H1 (cell line): Measurements from ENCODE around the gene RAPGEF6. TPM values are rescaled to one million over a fixed set of nuclear protein-coding genes. Genes with fewer than 3 reads are reported as not detected.

Source experiments
- CTCF ChIA-PET: fragments of 300-600 bp; sonication (Branson Sonifier 250); formaldehyde crosslinking; loops from one replicate; lab custom pipeline; 2021; ENCODE audit not compliant: partially characterized antibody; lab: Charles Lee
- POLR2A ChIA-PET: fragments of 300-600 bp; sonication (Branson Sonifier 250); formaldehyde crosslinking; loops from one replicate; lab custom pipeline; 2021; ENCODE audit warnings: inconsistent platforms; ENCODE audit not compliant: partially characterized antibody; lab: Charles Lee
- DNase-seq, 2 experiments: peaks; one replicate each; pipeline versions ENCODE4 v3.0.0 to v3.0.0-alpha.2; 2010 to 2022; ENCODE audit warnings: low spot score in 2 of 2, low read depth in 1 of 2, mixed read lengths in 1 of 2
- FAIRE-seq: peaks from 2 replicates; lab custom pipeline; 2011; peaks lifted over from hg19 to GRCh38; lab: Jason Lieb, UNC
- H2AFZ ChIP-seq: 2 replicates; pipeline ENCODE4 v1.8.1; 2012; ENCODE audit warnings: low read length, inconsistent platforms
- H2AK5ac ChIP-seq: 2 replicates; pipeline ENCODE4 v1.6.1; 2013; ENCODE audit warnings: low read depth, low read length
- H2BK120ac ChIP-seq: replicated peaks from 2 replicates; pipeline ENCODE3; 2013; ENCODE audit warnings: low read depth, low read length, inconsistent platforms
- H2BK12ac ChIP-seq: 2 replicates; pipeline ENCODE4 v1.6.1; 2013; ENCODE audit warnings: low read depth, low read length
- H2BK15ac ChIP-seq: 2 replicates; pipeline ENCODE4 v1.6.1; 2013; ENCODE audit warnings: low read length
- H2BK20ac ChIP-seq: 2 replicates; pipeline ENCODE4 v1.6.1; 2013; ENCODE audit warnings: low read length
- H2BK5ac ChIP-seq: 2 replicates; pipeline ENCODE4 v1.6.1; 2013; ENCODE audit warnings: low read depth, low read length
- H3K14ac ChIP-seq: 2 replicates; pipeline ENCODE4 v1.6.1; 2013; ENCODE audit warnings: inconsistent platforms; ENCODE audit not compliant: insufficient read length
- H3K18ac ChIP-seq: 2 replicates; pipeline ENCODE4 v1.6.1; 2013; ENCODE audit warnings: low read length; ENCODE audit errors: extremely low read depth
- H3K23ac ChIP-seq: 2 replicates; pipeline ENCODE4 v1.6.1; 2013; ENCODE audit warnings: inconsistent platforms; ENCODE audit not compliant: insufficient read length
- H3K23me2 ChIP-seq: 2 replicates; pipeline ENCODE4 v1.6.1; 2013; ENCODE audit warnings: low read depth, low read length
- H3K27ac ChIP-seq: 2 replicates; pipeline ENCODE4 v1.6.1; 2011; ENCODE audit warnings: low read depth, low read length, inconsistent platforms
- H3K27me3 ChIP-seq, 4 experiments: replicated peaks in 1 of 4; 1 replicate in 1 of 4; 2 replicates in 3 of 4; pipeline versions ENCODE4 v1.6.1 to v1.8.1; 2011 to 2013; ENCODE audit warnings: low read length in 3 of 4, mild to moderate bottlenecking in 3 of 4, inconsistent platforms in 2 of 4, mixed read lengths in 2 of 4, moderate library complexity in 1 of 4; ENCODE audit not compliant: control insufficient read depth in 3 of 4, insufficient read depth in 3 of 4; ENCODE audit errors: extremely low read depth in 1 of 4
- H3K36me3 ChIP-seq, 4 experiments: 2 replicates each; pipeline versions ENCODE4 v1.6.1 to v1.8.1; 2011 to 2013; ENCODE audit warnings: mild to moderate bottlenecking in 4 of 4, low read length in 3 of 4, moderate library complexity in 2 of 4, control low read depth in 1 of 4, inconsistent platforms in 1 of 4; ENCODE audit not compliant: insufficient read depth in 4 of 4, control insufficient read depth in 2 of 4
- H3K4ac ChIP-seq: replicated peaks from 2 replicates; pipeline ENCODE3; 2013; ENCODE audit warnings: low read length, low read depth, mixed read lengths, inconsistent platforms; ENCODE audit not compliant: insufficient read length
- H3K4me1 ChIP-seq, 4 experiments: replicated peaks in 1 of 4; 1 replicate in 1 of 4; 2 replicates in 3 of 4; pipeline versions ENCODE4 v1.6.1 to v1.8.1; 2011 to 2013; ENCODE audit warnings: low read length in 3 of 4, inconsistent platforms in 2 of 4, mixed read lengths in 1 of 4; ENCODE audit not compliant: insufficient read depth in 4 of 4, control insufficient read depth in 3 of 4
- H3K4me2 ChIP-seq, 2 experiments: 2 replicates each; pipeline versions ENCODE4 v1.6.1 to v1.8.1; 2011 to 2013; ENCODE audit warnings: low read depth in 2 of 2, low read length in 2 of 2, control low read depth in 1 of 2, inconsistent platforms in 1 of 2, mild to moderate bottlenecking in 1 of 2; ENCODE audit not compliant: insufficient read depth in 1 of 2
- H3K4me3 ChIP-seq, 4 experiments: fragments of 200-600, 300-600 bp in 1 of 4; sonication (generic), shearing (Covaris generic), sonication (Bioruptor Twin) in 1 of 4; 2 replicates each; pipeline versions ENCODE4 v1.5.1 to v1.8.1; 2011 to 2016; ENCODE audit warnings: low read length in 4 of 4, low read depth in 3 of 4, control low read depth in 2 of 4, inconsistent platforms in 2 of 4, mild to moderate bottlenecking in 2 of 4, mixed read lengths in 1 of 4, moderate library complexity in 1 of 4; ENCODE audit not compliant: insufficient read depth in 2 of 4; ENCODE audit errors: extremely low read depth in 1 of 4
- H3K56ac ChIP-seq: replicated peaks from 2 replicates; pipeline ENCODE3; 2013; ENCODE audit warnings: low read depth, mild to moderate bottlenecking, mixed read lengths, low read length, inconsistent platforms; ENCODE audit not compliant: insufficient read length
- H3K79me1 ChIP-seq: 2 replicates; pipeline ENCODE4 v1.6.1; 2013; ENCODE audit warnings: low read depth, low read length, control low read depth
- H3K79me2 ChIP-seq, 2 experiments: 2 replicates each; pipeline versions ENCODE4 v1.6.1 to v1.8.1; 2012 to 2013; ENCODE audit warnings: low read length in 2 of 2, mild to moderate bottlenecking in 2 of 2, inconsistent platforms in 1 of 2; ENCODE audit not compliant: insufficient read depth in 2 of 2, control insufficient read depth in 1 of 2
- H3K9ac ChIP-seq, 4 experiments: replicated peaks in 1 of 4; 1 replicate in 1 of 4; 2 replicates in 3 of 4; pipeline versions ENCODE4 v1.6.1 to v1.8.1; 2011 to 2013; ENCODE audit warnings: low read depth in 3 of 4, low read length in 3 of 4, control low read depth in 2 of 4, mild to moderate bottlenecking in 2 of 4, moderate library complexity in 2 of 4, inconsistent platforms in 1 of 4; ENCODE audit errors: extremely low read depth in 1 of 4
- H3K9me3 ChIP-seq, 2 experiments: 2 replicates each; pipeline versions ENCODE4 v1.6.1 to v1.8.1; 2012 to 2013; ENCODE audit warnings: mild to moderate bottlenecking in 2 of 2, moderate library complexity in 2 of 2, control low read depth in 1 of 2, inconsistent platforms in 1 of 2, low read depth in 1 of 2, low read length in 1 of 2, mixed read lengths in 1 of 2; ENCODE audit not compliant: insufficient read depth in 2 of 2
- H4K20me1 ChIP-seq, 2 experiments: replicated peaks in 1 of 2; 2 replicates each; pipeline versions ENCODE3 to v1.8.1; 2011 to 2013; ENCODE audit warnings: inconsistent platforms in 2 of 2, low read length in 2 of 2, mild to moderate bottlenecking in 1 of 2; ENCODE audit not compliant: insufficient read depth in 2 of 2, control insufficient read depth in 1 of 2
- H4K5ac ChIP-seq: 2 replicates; pipeline ENCODE4 v1.6.1; 2013; ENCODE audit warnings: low read length, low read depth, mixed read lengths, inconsistent platforms; ENCODE audit not compliant: insufficient read length
- H4K8ac ChIP-seq: 2 replicates; pipeline ENCODE4 v1.8.0; 2013; ENCODE audit warnings: mild to moderate bottlenecking, moderate library complexity, low read length, inconsistent platforms; ENCODE audit not compliant: insufficient read depth; ENCODE audit errors: extremely low read depth
- H4K91ac ChIP-seq: replicated peaks from 2 replicates; pipeline ENCODE3; 2013; ENCODE audit warnings: low read length, mixed read lengths, inconsistent platforms; ENCODE audit not compliant: insufficient read length
- CHD2 ChIP-seq: IDR thresholded peaks from 2 replicates; pipeline ENCODE4 v1.6.1; 2012; ENCODE audit warnings: low read length, improper control_type of control experiment
- EGR1 ChIP-seq: IDR thresholded peaks from 2 replicates; pipeline ENCODE4 v1.6.1; 2011; ENCODE audit warnings: low read depth, low read length, borderline replicate concordance
- EZH2 ChIP-seq: fragments of 200-600 bp; sonication (generic); IDR thresholded peaks from 2 replicates; pipeline ENCODE4 v1.7.1; 2012; ENCODE audit warnings: low read depth, mild to moderate bottlenecking, moderate library complexity, low read length, inconsistent platforms; ENCODE audit not compliant: severe bottlenecking
- HDAC6 ChIP-seq: IDR thresholded peaks from one replicate; pipeline ENCODE4 v1.7.1; 2012; ENCODE audit warnings: low read depth, mild to moderate bottlenecking, inconsistent platforms, low read length, moderate library complexity
- JUN ChIP-seq: IDR thresholded peaks from 2 replicates; pipeline ENCODE4 v1.6.1; 2011; ENCODE audit warnings: low read depth, mild to moderate bottlenecking, improper control_type of control experiment, low read length
- RAD21 ChIP-seq, 2 experiments: IDR thresholded peaks in 1 of 2; conservative IDR thresholded peaks in 1 of 2; 2 replicates each; pipeline ENCODE4 v1.6.1; 2011; ENCODE audit warnings: low read depth in 2 of 2, low read length in 2 of 2, improper control_type of control experiment in 1 of 2, inconsistent platforms in 1 of 2, mild to moderate bottlenecking in 1 of 2, moderate library complexity in 1 of 2
- RBBP5 ChIP-seq: IDR thresholded peaks from 2 replicates; pipeline ENCODE4 v1.7.1; 2012; ENCODE audit warnings: low read depth, mild to moderate bottlenecking, inconsistent platforms, low read length, moderate library complexity, borderline replicate concordance
- SIRT6 ChIP-seq: IDR thresholded peaks from one replicate; pipeline ENCODE4 v1.7.1; 2012; ENCODE audit warnings: low read length, inconsistent platforms
- SIX5 ChIP-seq: IDR thresholded peaks from 2 replicates; pipeline ENCODE4 v1.6.1; 2011; ENCODE audit warnings: mild to moderate bottlenecking, low read depth, low read length
- SP2 ChIP-seq: IDR thresholded peaks from 2 replicates; pipeline ENCODE4 v1.6.1; 2012; ENCODE audit warnings: mild to moderate bottlenecking, low read length, inconsistent platforms
- TAF1 ChIP-seq: IDR thresholded peaks from 2 replicates; pipeline ENCODE4 v1.6.1; 2011; ENCODE audit warnings: mild to moderate bottlenecking, low read depth, low read length
- TEAD4 ChIP-seq: IDR thresholded peaks from 2 replicates; pipeline ENCODE4 v1.6.1; 2012; ENCODE audit warnings: low read depth, low read length, inconsistent platforms, mixed read lengths
- USF2 ChIP-seq: IDR thresholded peaks from 2 replicates; pipeline ENCODE4 v1.6.1; 2011; ENCODE audit warnings: low read length, improper control_type of control experiment
- YY1 ChIP-seq: IDR thresholded peaks from 2 replicates; pipeline ENCODE4 v1.6.1; 2011; ENCODE audit warnings: low read depth, mild to moderate bottlenecking, low read length
- WGBS, 2 experiments: shearing (Covaris generic) in 1 of 2; methylation state at CpG; one replicate each; pipeline versions ENCODE4 v1.1.6 to v1.1.7; 2013 to 2015; ENCODE audit warnings: low lambda C conversion rate in 2 of 2, mixed read lengths in 2 of 2, inconsistent platforms in 1 of 2, low coverage in 1 of 2, missing lambda C conversion rate in 1 of 2; ENCODE audit not compliant: insufficient replicate concordance in 2 of 2, insufficient coverage in 1 of 2, insufficient read length in 1 of 2; ENCODE audit errors: extremely low coverage in 1 of 2, missing lambda C conversion rate in 1 of 2; 5-methylcytosine and 5-hydroxymethylcytosine counted together
- polyA plus RNA-seq, 7 experiments: library from polyadenylated mRNA; depleted of rRNA in 3 of 7; stranded (reverse) in 5 of 7; unstranded in 2 of 7; fragments of >200 nt in 5 of 7; fragments of 200-250 nt in 2 of 7; gene quantifications; 1 replicate in 5 of 7; 2 replicates in 1 of 7; 4 replicates in 1 of 7; pipeline versions ENCODE4 v1.2.1 to v1.2.3, GENCODE V29; 2011 to 2013; ENCODE audit warnings: missing spikeins in 2 of 7, mixed read lengths in 2 of 7
- total RNA-seq: library from RNA; stranded (reverse); fragmentation: NEBNext Ultra II Directional; extraction: Animal tissue kit (Norgen Biotek cat#: 25700); gene quantifications from 2 replicates; pipeline ENCODE4 v1.2.1, GENCODE V29; 2021

RAPGEF6 gene
- total and polyA plus RNA-seq, 2 of the 8 experiments (the other 6 are each of a cell fraction or from before 2014, with no cell fraction given) = 4.8 to 20.0 TPM

DNA sequence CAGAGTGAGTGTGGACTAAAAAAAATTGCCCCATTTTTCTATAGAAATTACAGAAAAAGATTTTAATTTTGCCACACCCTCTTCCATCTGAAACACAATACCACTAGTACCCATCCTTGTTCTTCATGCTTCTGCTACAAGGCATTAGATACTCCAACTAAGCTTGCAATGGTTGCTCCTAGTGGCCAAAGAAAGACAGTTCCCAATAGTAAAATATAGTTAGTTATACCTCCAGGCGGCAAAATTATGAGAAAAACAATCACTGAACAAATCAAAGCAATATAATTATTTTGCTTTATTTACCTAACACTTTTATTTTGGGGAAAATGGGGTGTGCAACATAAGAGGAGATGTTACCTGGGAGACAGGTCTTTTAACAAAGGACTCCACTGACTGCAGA is 101.2 kb downstream of the RAPGEF6 start:
- CTCF ChIA-PET = interaction anchor here (0.6 to 1.8 kb wide), 6 partner anchors 9 to 111 kb away, joined by 3 to 4 read pairs (median 3); no protein-coding TSS in a partner anchor
- POLR2A ChIA-PET = no interaction called here
- Histone ChIP-seq H4K5ac (no peak overlapping the region), H3K18ac (no peak overlapping the region), H3K56ac (no peak overlapping the region), H3K23me2 (no peaks in the 10 kb centered on the region), H3K4me3 (no peak overlapping the region), H2BK120ac (no peak overlapping the region), H3K4ac (no peak overlapping the region), H4K8ac (no peak overlapping the region), H3K4me1 (no peaks in the 10 kb centered on the region; a peak in 1 of 7 replicates), H3K9me3 (no peaks in the 10 kb centered on the region), H3K79me1 (no peaks in the 10 kb centered on the region), H3K27me3 (no peaks in the 10 kb centered on the region), H3K36me3 (no peaks in the 10 kb centered on the region), H2BK20ac (no peak overlapping the region), H3K4me2 (no peak overlapping the region), H4K91ac (no peak overlapping the region), H2BK5ac (no peak overlapping the region), H2BK15ac (no peak overlapping the region), H3K23ac (no peak overlapping the region), H3K79me2 (no peaks in the 10 kb centered on the region), H2AFZ (no peak overlapping the region), H3K9ac (no peak overlapping the region), H3K14ac (no peak overlapping the region), H4K20me1 (peaks cover 0 to 2% of the 10 kb centered on the region in 2 experiments), H3K27ac (no peak overlapping the region), H2BK12ac (no peak overlapping the region), H2AK5ac (no peak overlapping the region)
- DNase-seq (no peak), FAIRE-seq (no peak)
- WGBS, 2 experiments = 100% methylated on average over 1 of the region's 1 CpG; no CpG with 5 or more reads in 1 of the 2 experiments
- no peak for TF ChIP-seq HDAC6
- TF ChIP-seq EZH2 = no peak
- no peak for TF ChIP-seq SIX5
- no peak for TF ChIP-seq RAD21 (IDR thresholded peaks at IDR 0.05 in 1 of 2, conservative IDR thresholded peaks at IDR 0.05 in 1 of 2; ENCODE audit: low read depth in 2 of 2, low read length in 2 of 2)
- no peak for TF ChIP-seq YY1
- TF ChIP-seq JUN = no peak
- TF ChIP-seq TEAD4 = no peak
- no peak for TF ChIP-seq SP2
- TF ChIP-seq USF2 = no peak
- TF ChIP-seq RBBP5 = no peak
- no peak for TF ChIP-seq EGR1
- TF ChIP-seq TAF1 = no peak
- no peak for TF ChIP-seq SIRT6
- no peak for TF ChIP-seq CHD2
